GM12878 (cell line): Measurements from ENCODE around the gene GJC1. TPM values are rescaled to one million over a fixed set of nuclear protein-coding genes. Genes with fewer than 3 reads are reported as not detected.

Experiments
- EGR1 ChIP-seq, 2 experiments: IDR thresholded peaks; 1 replicate in 1 of 2; 2 replicates in 1 of 2; pipeline ENCODE4 v1.6.1; 2011 to 2012; ENCODE audit warnings: low read depth in 2 of 2, low read length in 2 of 2, borderline replicate concordance in 1 of 2, mild to moderate bottlenecking in 1 of 2, moderate library complexity in 1 of 2
- GABPA ChIP-seq: IDR thresholded peaks from 2 replicates; pipeline ENCODE4 v1.6.1; 2014; ENCODE audit warnings: antibody characterized with exemption, low read depth, mild to moderate bottlenecking, inconsistent platforms
- JUNB ChIP-seq: IDR thresholded peaks from 2 replicates; pipeline ENCODE4 v1.6.1; 2016; ENCODE audit warnings: antibody characterized with exemption, mild to moderate bottlenecking
- JUND ChIP-seq: IDR thresholded peaks from 2 replicates; pipeline ENCODE4 v1.6.1; 2012; ENCODE audit warnings: low read depth, mild to moderate bottlenecking, low read length, improper control_type of control experiment, moderate library complexity
- POLR2AphosphoS2 ChIP-seq: IDR thresholded peaks from 2 replicates; pipeline ENCODE4 v1.6.1; 2011; ENCODE audit warnings: low read depth, mild to moderate bottlenecking, low read length, improper control_type of control experiment, moderate library complexity
- RUNX3 ChIP-seq: IDR thresholded peaks from 2 replicates; pipeline ENCODE4 v1.6.1; 2012; ENCODE audit warnings: low read length, inconsistent platforms
- SMC3 ChIP-seq: IDR thresholded peaks from 2 replicates; pipeline ENCODE4 v1.6.1; 2011; ENCODE audit warnings: low read length, improper control_type of control experiment, borderline replicate concordance
- polyA plus RNA-seq, 11 experiments: library from polyadenylated mRNA; depleted of rRNA in 4 of 11; unstranded in 6 of 11; stranded (reverse) in 5 of 11; fragments of >200 nt; fragmentation: Nextera tagmentation in 4 of 11; fragmentation: Illumina TruSeq in 1 of 11; extraction: Ambion mirVana in 4 of 11; extraction: Trizol in 1 of 11; gene quantifications; 1 replicate in 1 of 11; 2 replicates in 10 of 11; pipeline versions ENCODE4 v1.2.1 to v1.2.3, GENCODE V29; 2011 to 2016; ENCODE audit warnings: inconsistent platforms in 2 of 11, missing spikeins in 2 of 11, low read depth in 1 of 11
- total RNA-seq, 4 experiments: library from RNA; depleted of rRNA in 3 of 4; stranded (reverse); fragments of >200 nt in 3 of 4; fragmentation: Illumina TruSeq in 1 of 4; extraction: Trizol in 1 of 4; gene quantifications; 2 replicates each; pipeline versions ENCODE4 v1.2.1 to v1.2.3, GENCODE V29; 2013 to 2021
- TF ChIP-seq, protein P1 (sequence below): IDR thresholded peaks from 2 replicates; pipeline ENCODE4 v1.6.1; 2012; ENCODE audit warnings: improper control_type of control experiment, low read depth, low read length; ENCODE audit not compliant: insufficient replicate concordance
- TF ChIP-seq, protein P2 (sequence below): fragments of 450-650 bp; conservative IDR thresholded peaks from 2 replicates; pipeline ENCODE4 v1.6.1; 2017; ENCODE audit warnings: mild to moderate bottlenecking, moderate library complexity
- TF ChIP-seq, protein P3 (sequence below): fragments of 450-650 bp; IDR thresholded peaks from 2 replicates; pipeline ENCODE4 v1.6.1; 2017; ENCODE audit warnings: mild to moderate bottlenecking, moderate library complexity

The GJC1 gene
- total and polyA plus RNA-seq, 10 of the 15 experiments (the other 5 are each of a cell fraction or from before 2014, with no cell fraction given) = 0.37 to 3.4 (median 0.90) TPM

DNA sequence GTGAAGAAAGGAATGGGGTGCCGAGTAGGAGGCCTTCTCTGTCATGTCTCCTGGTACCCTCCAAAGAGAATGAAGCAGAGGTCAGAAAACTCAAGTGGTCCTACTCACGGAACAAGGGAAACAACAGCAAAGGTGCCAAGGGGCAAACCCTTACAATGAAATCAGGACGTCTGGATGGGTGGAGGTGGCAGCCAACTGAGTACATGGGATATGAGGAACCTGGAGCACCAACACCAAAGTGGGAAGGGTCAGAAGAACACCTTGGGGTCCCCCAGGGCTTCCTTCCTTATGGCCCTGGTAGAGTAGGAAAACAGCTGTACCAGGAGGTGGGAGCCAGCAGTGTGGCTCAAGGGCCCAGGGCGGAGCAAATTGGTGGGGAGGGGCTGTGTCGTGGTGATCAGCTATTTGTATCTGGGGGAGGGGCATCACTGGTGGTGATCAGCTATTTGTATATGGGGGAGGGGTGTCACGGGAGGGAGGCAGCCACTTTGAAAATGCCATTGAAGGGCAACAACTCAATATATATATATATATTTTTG lies 18.2 kb upstream of the GJC1 start (continued):
- TF ChIP-seq, protein P1, sequence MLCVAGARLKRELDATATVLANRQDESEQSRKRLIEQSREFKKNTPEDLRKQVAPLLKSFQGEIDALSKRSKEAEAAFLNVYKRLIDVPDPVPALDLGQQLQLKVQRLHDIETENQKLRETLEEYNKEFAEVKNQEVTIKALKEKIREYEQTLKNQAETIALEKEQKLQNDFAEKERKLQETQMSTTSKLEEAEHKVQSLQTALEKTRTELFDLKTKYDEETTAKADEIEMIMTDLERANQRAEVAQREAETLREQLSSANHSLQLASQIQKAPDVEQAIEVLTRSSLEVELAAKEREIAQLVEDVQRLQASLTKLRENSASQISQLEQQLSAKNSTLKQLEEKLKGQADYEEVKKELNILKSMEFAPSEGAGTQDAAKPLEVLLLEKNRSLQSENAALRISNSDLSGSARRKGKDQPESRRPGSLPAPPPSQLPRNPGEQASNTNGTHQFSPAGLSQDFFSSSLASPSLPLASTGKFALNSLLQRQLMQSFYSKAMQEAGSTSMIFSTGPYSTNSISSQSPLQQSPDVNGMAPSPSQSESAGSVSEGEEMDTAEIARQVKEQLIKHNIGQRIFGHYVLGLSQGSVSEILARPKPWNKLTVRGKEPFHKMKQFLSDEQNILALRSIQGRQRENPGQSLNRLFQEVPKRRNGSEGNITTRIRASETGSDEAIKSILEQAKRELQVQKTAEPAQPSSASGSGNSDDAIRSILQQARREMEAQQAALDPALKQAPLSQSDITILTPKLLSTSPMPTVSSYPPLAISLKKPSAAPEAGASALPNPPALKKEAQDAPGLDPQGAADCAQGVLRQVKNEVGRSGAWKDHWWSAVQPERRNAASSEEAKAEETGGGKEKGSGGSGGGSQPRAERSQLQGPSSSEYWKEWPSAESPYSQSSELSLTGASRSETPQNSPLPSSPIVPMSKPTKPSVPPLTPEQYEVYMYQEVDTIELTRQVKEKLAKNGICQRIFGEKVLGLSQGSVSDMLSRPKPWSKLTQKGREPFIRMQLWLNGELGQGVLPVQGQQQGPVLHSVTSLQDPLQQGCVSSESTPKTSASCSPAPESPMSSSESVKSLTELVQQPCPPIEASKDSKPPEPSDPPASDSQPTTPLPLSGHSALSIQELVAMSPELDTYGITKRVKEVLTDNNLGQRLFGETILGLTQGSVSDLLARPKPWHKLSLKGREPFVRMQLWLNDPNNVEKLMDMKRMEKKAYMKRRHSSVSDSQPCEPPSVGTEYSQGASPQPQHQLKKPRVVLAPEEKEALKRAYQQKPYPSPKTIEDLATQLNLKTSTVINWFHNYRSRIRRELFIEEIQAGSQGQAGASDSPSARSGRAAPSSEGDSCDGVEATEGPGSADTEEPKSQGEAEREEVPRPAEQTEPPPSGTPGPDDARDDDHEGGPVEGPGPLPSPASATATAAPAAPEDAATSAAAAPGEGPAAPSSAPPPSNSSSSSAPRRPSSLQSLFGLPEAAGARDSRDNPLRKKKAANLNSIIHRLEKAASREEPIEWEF = no peak
- TF ChIP-seq EGR1 (IDR thresholded peaks at IDR 0.05; ENCODE audit: borderline replicate concordance in 1 of 2, low read depth in 2 of 2, low read length in 2 of 2) = no peak
- no peak for TF ChIP-seq GABPA
- no peak for TF ChIP-seq POLR2AphosphoS2
- TF ChIP-seq SMC3 = no peak
- TF ChIP-seq JUNB = no peak
- TF ChIP-seq, protein P2, sequence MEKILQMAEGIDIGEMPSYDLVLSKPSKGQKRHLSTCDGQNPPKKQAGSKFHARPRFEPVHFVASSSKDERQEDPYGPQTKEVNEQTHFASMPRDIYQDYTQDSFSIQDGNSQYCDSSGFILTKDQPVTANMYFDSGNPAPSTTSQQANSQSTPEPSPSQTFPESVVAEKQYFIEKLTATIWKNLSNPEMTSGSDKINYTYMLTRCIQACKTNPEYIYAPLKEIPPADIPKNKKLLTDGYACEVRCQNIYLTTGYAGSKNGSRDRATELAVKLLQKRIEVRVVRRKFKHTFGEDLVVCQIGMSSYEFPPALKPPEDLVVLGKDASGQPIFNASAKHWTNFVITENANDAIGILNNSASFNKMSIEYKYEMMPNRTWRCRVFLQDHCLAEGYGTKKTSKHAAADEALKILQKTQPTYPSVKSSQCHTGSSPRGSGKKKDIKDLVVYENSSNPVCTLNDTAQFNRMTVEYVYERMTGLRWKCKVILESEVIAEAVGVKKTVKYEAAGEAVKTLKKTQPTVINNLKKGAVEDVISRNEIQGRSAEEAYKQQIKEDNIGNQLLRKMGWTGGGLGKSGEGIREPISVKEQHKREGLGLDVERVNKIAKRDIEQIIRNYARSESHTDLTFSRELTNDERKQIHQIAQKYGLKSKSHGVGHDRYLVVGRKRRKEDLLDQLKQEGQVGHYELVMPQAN = no peak
- TF ChIP-seq JUND = no peak
- no peak for TF ChIP-seq RUNX3
- TF ChIP-seq, protein P3, sequence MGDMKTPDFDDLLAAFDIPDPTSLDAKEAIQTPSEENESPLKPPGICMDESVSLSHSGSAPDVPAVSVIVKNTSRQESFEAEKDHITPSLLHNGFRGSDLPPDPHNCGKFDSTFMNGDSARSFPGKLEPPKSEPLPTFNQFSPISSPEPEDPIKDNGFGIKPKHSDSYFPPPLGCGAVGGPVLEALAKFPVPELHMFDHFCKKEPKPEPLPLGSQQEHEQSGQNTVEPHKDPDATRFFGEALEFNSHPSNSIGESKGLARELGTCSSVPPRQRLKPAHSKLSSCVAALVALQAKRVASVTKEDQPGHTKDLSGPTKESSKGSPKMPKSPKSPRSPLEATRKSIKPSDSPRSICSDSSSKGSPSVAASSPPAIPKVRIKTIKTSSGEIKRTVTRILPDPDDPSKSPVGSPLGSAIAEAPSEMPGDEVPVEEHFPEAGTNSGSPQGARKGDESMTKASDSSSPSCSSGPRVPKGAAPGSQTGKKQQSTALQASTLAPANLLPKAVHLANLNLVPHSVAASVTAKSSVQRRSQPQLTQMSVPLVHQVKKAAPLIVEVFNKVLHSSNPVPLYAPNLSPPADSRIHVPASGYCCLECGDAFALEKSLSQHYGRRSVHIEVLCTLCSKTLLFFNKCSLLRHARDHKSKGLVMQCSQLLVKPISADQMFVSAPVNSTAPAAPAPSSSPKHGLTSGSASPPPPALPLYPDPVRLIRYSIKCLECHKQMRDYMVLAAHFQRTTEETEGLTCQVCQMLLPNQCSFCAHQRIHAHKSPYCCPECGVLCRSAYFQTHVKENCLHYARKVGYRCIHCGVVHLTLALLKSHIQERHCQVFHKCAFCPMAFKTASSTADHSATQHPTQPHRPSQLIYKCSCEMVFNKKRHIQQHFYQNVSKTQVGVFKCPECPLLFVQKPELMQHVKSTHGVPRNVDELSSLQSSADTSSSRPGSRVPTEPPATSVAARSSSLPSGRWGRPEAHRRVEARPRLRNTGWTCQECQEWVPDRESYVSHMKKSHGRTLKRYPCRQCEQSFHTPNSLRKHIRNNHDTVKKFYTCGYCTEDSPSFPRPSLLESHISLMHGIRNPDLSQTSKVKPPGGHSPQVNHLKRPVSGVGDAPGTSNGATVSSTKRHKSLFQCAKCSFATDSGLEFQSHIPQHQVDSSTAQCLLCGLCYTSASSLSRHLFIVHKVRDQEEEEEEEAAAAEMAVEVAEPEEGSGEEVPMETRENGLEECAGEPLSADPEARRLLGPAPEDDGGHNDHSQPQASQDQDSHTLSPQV = no peak
